Thoracic aorta (tissue), 2 donors: Measurements from ENCODE around the gene CCL7. TPM values are rescaled to one million over a fixed set of nuclear protein-coding genes. Genes with fewer than 3 reads are reported as not detected.

Source experiments
- ATAC-seq: fragments of 150-250 bp; one replicate; pipeline ENCODE4 v1.8.0; 2017; ENCODE audit warnings: low read depth; ENCODE audit not compliant: insufficient number of reproducible peaks, low FRiP score
- DNase-seq: peaks from one replicate; pipeline ENCODE4 v3.0.0-alpha.2; 2020; ENCODE audit warnings: low spot score
- H3K27ac ChIP-seq, 2 donors: fragments of 200-600 bp; sonication (generic); 1 replicate in 1 of 2; 2 replicates in 1 of 2; pipeline ENCODE4 v1.5.1; 2016; ENCODE audit warnings: mild to moderate bottlenecking in 2 of 2, moderate library complexity in 2 of 2
- H3K27me3 ChIP-seq: fragments of 200-600 bp; sonication (generic); replicated peaks from 2 replicates; pipeline ENCODE4 v1.6.0; 2016; ENCODE audit warnings: mild to moderate bottlenecking; ENCODE audit not compliant: insufficient read depth
- H3K36me3 ChIP-seq: fragments of 200-600 bp; sonication (generic); one replicate; pipeline ENCODE4 v1.5.1; 2016
- H3K4me1 ChIP-seq, 2 donors: fragments of 200-600 bp; sonication (generic); 1 replicate in 1 of 2; 2 replicates in 1 of 2; pipeline versions ENCODE4 v1.5.1 to v1.6.0; 2016; ENCODE audit warnings: low read depth in 2 of 2, mild to moderate bottlenecking in 1 of 2; ENCODE audit not compliant: control insufficient read depth in 1 of 2
- H3K4me3 ChIP-seq: fragments of 200-600 bp; sonication (generic); 2 replicates; pipeline ENCODE4 v1.5.1; 2016; ENCODE audit warnings: mild to moderate bottlenecking
- H3K9me3 ChIP-seq: fragments of 200-600 bp; sonication (generic); 2 replicates; pipeline ENCODE4 v1.5.1; 2016
- CTCF ChIP-seq: fragments of 200-600 bp; sonication (generic); IDR thresholded peaks from one replicate; pipeline ENCODE4 v1.5.1; 2019; ENCODE audit warnings: antibody characterized with exemption
- total RNA-seq, 2 donors: library from RNA; depleted of rRNA; stranded (reverse); fragments of >200 nt; gene quantifications; one replicate each; pipeline versions ENCODE4 v1.1.0 to v1.2.3, GENCODE V29; 2016

The CCL7 gene
- total RNA-seq = 1 to 10 TPM in 1 of 2 donors, not detected in 1; 1.3 TPM

GRCh38 chr17:34269969-34270368 is at the start of gene CCL7:
Gene CCL7 (plus strand): TSS chr17:34270221. CDS start chr17:34270291, 70 bp downstream.
- no peak within 1 kb of the TSS for H3K27ac ChIP-seq
- H3K9me3 ChIP-seq = no peaks in the 10 kb centered on the region
- H3K4me3 ChIP-seq = no peak within 1 kb of the TSS
- no peaks in the 10 kb centered on the region for H3K4me1 ChIP-seq
- ATAC-seq = no peak
- DNase-seq = no peak
- no peaks in the 10 kb centered on the region for H3K36me3 ChIP-seq
- H3K27me3 ChIP-seq = no peaks in the 10 kb centered on the region
- TF ChIP-seq CTCF = no peak

- no peaks in the 10 kb centered on the region for H3K4me1 ChIP-seq
- DNase-seq (no peak), ATAC-seq (no peak)
- H3K36me3 ChIP-seq = no peaks in the 10 kb centered on the region
- H3K27ac ChIP-seq = no peak overlapping the region
- no peak for TF ChIP-seq CTCF
- no peak overlapping the region for H3K4me3 ChIP-seq
- no peaks in the 10 kb centered on the region for H3K9me3 ChIP-seq
- no peaks in the 10 kb centered on the region for H3K27me3 ChIP-seq
Measured at GRCh38 chr17:34220752-34221395, 49.1 kb upstream of the CCL7 start.

DNA sequence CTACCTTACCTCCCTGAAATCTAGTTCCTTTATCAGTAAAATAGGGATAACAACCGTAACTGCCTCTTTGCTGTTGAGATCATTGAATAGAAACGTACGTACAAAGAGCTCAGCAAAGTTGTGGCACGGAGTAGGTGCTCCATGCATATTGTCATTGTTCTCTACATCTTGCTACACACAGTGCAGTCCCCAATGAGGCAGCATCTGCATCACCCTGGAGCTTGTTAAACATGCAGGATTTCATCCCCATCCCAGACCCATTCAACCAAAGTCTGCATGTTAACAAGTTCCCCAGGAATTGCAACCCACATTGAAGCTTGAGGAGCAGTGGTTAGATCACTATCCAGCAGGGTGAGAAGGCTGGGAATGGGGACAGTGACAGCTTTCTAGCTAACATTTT is 48.6 kb upstream of the CCL7 start:
- Histone ChIP-seq H3K27me3 (no peaks in the 10 kb centered on the region), H3K27ac (no peak overlapping the region), H3K36me3 (no peaks in the 10 kb centered on the region), H3K4me3 (no peak overlapping the region), H3K4me1 (no peaks in the 10 kb centered on the region), H3K9me3 (no peaks in the 10 kb centered on the region)
- ATAC-seq (no peak), DNase-seq (no peak)
- TF ChIP-seq CTCF = no peak

- Histone ChIP-seq H3K27me3 (no peaks in the 10 kb centered on the region), H3K4me3 (no peak overlapping the region), H3K36me3 (no peaks in the 10 kb centered on the region), H3K4me1 (no peaks in the 10 kb centered on the region), H3K27ac (no peak overlapping the region), H3K9me3 (no peaks in the 10 kb centered on the region)
- no peak for TF ChIP-seq CTCF
- ATAC-seq (no peak), DNase-seq (no peak)
Measured at GRCh38 chr17:34222722-34223497, 47.1 kb upstream of the CCL7 start.

GRCh38 chr17:34225046-34225445 is 45.0 kb upstream of the CCL7 start:
- no peaks in the 10 kb centered on the region for H3K27me3 ChIP-seq
- H3K4me3 ChIP-seq = no peak overlapping the region
- no peak for TF ChIP-seq CTCF
- H3K27ac ChIP-seq = no peak overlapping the region
- H3K9me3 ChIP-seq = peaks cover 7% of the 10 kb centered on the region
- no peaks in the 10 kb centered on the region for H3K36me3 ChIP-seq
- ATAC-seq (no peak), DNase-seq (no peak)
- H3K4me1 ChIP-seq = no peaks in the 10 kb centered on the region
